Keratinocyte (primary cell): ENCODE measurements around the gene SHROOM4. TPM values are rescaled to one million over a fixed set of nuclear protein-coding genes. Genes with fewer than 3 reads are reported as not detected.

Experiments used
- DNase-seq: peaks from one replicate; pipeline ENCODE4 v3.0.0-alpha.2; 2011; ENCODE audit warnings: low read depth, missing footprints, low spot score
- FAIRE-seq: peaks from 2 replicates; lab custom pipeline; 2011; peaks lifted over from hg19 to GRCh38; lab: Jason Lieb, UNC
- H2AFZ ChIP-seq: 2 replicates; pipeline ENCODE4 v1.6.0; 2012; ENCODE audit warnings: low read length, control low read depth, inconsistent platforms; ENCODE audit not compliant: control insufficient read depth
- H3K27ac ChIP-seq: 2 replicates; pipeline ENCODE4 v1.5.1; 2011; ENCODE audit warnings: low read length; ENCODE audit not compliant: control insufficient read depth, insufficient read depth
- H3K27me3 ChIP-seq: 3 replicates; pipeline ENCODE4 v1.6.0; 2011; ENCODE audit warnings: low read length; ENCODE audit not compliant: control insufficient read depth, insufficient read depth; ENCODE audit errors: extremely low read depth
- H3K36me3 ChIP-seq, 2 experiments: 2 replicates in 1 of 2; 3 replicates in 1 of 2; pipeline ENCODE4 v1.5.1; 2011; ENCODE audit warnings: low read length in 2 of 2, mild to moderate bottlenecking in 1 of 2; ENCODE audit not compliant: control insufficient read depth in 2 of 2, insufficient read depth in 2 of 2; ENCODE audit errors: extremely low read depth in 1 of 2
- H3K4me1 ChIP-seq: 3 replicates; pipeline ENCODE4 v1.5.1; 2011; ENCODE audit warnings: low read length; ENCODE audit not compliant: control insufficient read depth, insufficient read depth; ENCODE audit errors: extremely low read depth
- H3K4me2 ChIP-seq: 3 replicates; pipeline ENCODE4 v1.6.0; 2011; ENCODE audit warnings: low read depth, low read length; ENCODE audit not compliant: control insufficient read depth, insufficient read depth; ENCODE audit errors: extremely low read depth
- H3K4me3 ChIP-seq, 3 experiments: fragments of 200-600 bp in 1 of 3; sonication (generic) in 1 of 3; 2 replicates in 2 of 3; 3 replicates in 1 of 3; pipeline ENCODE4 v1.5.1; 2011 to 2016; ENCODE audit warnings: low read length in 3 of 3, mild to moderate bottlenecking in 3 of 3, control low read depth in 2 of 3, inconsistent platforms in 1 of 3, low read depth in 1 of 3, mixed read lengths in 1 of 3, mixed run types in 1 of 3, moderate library complexity in 1 of 3; ENCODE audit not compliant: control insufficient read depth in 2 of 3, insufficient read depth in 2 of 3; ENCODE audit errors: extremely low read depth in 1 of 3
- H3K79me2 ChIP-seq: 2 replicates; pipeline ENCODE4 v1.6.0; 2012; ENCODE audit warnings: low read length; ENCODE audit not compliant: control insufficient read depth, insufficient read depth
- H3K9ac ChIP-seq: 3 replicates; pipeline ENCODE4 v1.6.0; 2011; ENCODE audit warnings: low read length; ENCODE audit not compliant: control insufficient read depth, insufficient read depth; ENCODE audit errors: extremely low read depth
- H3K9me1 ChIP-seq: 3 replicates; pipeline ENCODE4 v1.6.0; 2011; ENCODE audit warnings: low read length; ENCODE audit not compliant: control insufficient read depth, insufficient read depth; ENCODE audit errors: extremely low read depth
- H3K9me3 ChIP-seq: 2 replicates; pipeline ENCODE4 v1.5.1; 2012; ENCODE audit warnings: low read depth, low read length; ENCODE audit not compliant: control insufficient read depth
- H4K20me1 ChIP-seq: 3 replicates; pipeline ENCODE4 v1.6.0; 2011; ENCODE audit warnings: low read length; ENCODE audit not compliant: control insufficient read depth, insufficient read depth; ENCODE audit errors: extremely low read depth
- CTCF ChIP-seq, 3 experiments: IDR thresholded peaks in 1 of 3; conservative IDR thresholded peaks in 1 of 3; optimal IDR thresholded peaks in 1 of 3; 2 replicates in 2 of 3; 3 replicates in 1 of 3; pipeline versions ENCODE3 to v1.5.1; 2011; ENCODE audit warnings: low read length in 3 of 3, mild to moderate bottlenecking in 3 of 3, moderate library complexity in 2 of 3, control low read depth in 1 of 3, inconsistent platforms in 1 of 3; ENCODE audit not compliant: insufficient read depth in 2 of 3; ENCODE audit errors: extremely low read depth in 1 of 3
- EZH2 ChIP-seq: IDR thresholded peaks from one replicate; pipeline ENCODE4 v1.6.1; 2012; ENCODE audit warnings: inconsistent platforms, mild to moderate bottlenecking, low read length, moderate library complexity
- dilution Hi-C: fragments of 300-500 bp; cut with MboI; formaldehyde crosslinking; loops from one replicate; pipeline ENCODE4 v1.7.0; 2020; ENCODE audit warnings: low sequenced_read_pairs; ENCODE audit not compliant: extremely low pct_ligation_motif_present
- polyA minus RNA-seq, 3 experiments: library from RNA; depleted of rRNA, polyadenylated mRNA; stranded (reverse); fragments of >200 nt; gene quantifications; 1 replicate in 1 of 3; 2 replicates in 1 of 3; 3 replicates in 1 of 3; pipeline ENCODE4 v1.2.3, GENCODE V29; 2011
- polyA plus RNA-seq, 5 experiments: library from polyadenylated mRNA; depleted of rRNA in 3 of 5; stranded (reverse) in 3 of 5; stranded (forward) in 1 of 5; unstranded in 1 of 5; fragments of >200 nt; gene quantifications; 1 replicate in 1 of 5; 2 replicates in 3 of 5; 3 replicates in 1 of 5; pipeline versions ENCODE4 v1.2.1 to v1.2.3, GENCODE V29; 2011 to 2012; ENCODE audit warnings: missing spikeins in 2 of 5, low read depth in 1 of 5, low replicate concordance in 1 of 5

Gene SHROOM4
- 0.50 to 0.76 TPM (median 0.59 TPM) in 3 replicates for polyA plus RNA-seq
- polyA plus RNA-seq (2011; ENCODE audit: low read depth), result 0.17 TPM
- polyA plus RNA-seq (2011; cell fraction: cytosol; rRNA removed), result 0.34 and 0.39 TPM in 2 replicates
- polyA plus RNA-seq (2011; cell fraction: nucleus; rRNA removed), result 1.0 and 1.4 TPM in 2 replicates
- 0.10 and 0.65 TPM in 2 replicates for polyA plus RNA-seq (2012; ENCODE audit: low replicate concordance)
- 1.1 to 2.2 TPM (median 1.2 TPM) in 3 replicates for polyA minus RNA-seq
- 0.38 TPM for polyA minus RNA-seq (2011; cell fraction: cytosol; rRNA and poly(A)+ RNA removed)
- 1.1 and 2.4 TPM in 2 replicates for polyA minus RNA-seq (2011; cell fraction: nucleus; rRNA and poly(A)+ RNA removed)

- Histone ChIP-seq H3K36me3 (no peaks in the 10 kb centered on the region), H3K4me1 (peaks cover 5% of the 10 kb centered on the region), H3K4me3 (peak within 1 kb of the TSS; percentile 30 to 51 (median 44)), H3K9me1 (no peaks in the 10 kb centered on the region), H3K9me3 (no peaks in the 10 kb centered on the region), H3K4me2 (peak within 1 kb of the TSS; percentile 54), H4K20me1 (no peaks in the 10 kb centered on the region), H3K27me3 (no peaks in the 10 kb centered on the region), H3K79me2 (no peaks in the 10 kb centered on the region), H3K27ac (no peak within 1 kb of the TSS), H2AFZ (peak within 1 kb of the TSS; percentile 74), H3K9ac (peak within 1 kb of the TSS; percentile 47)
- dilution Hi-C loops, result no loop called here
- no peak for FAIRE-seq
- no peak for DNase-seq
- TF ChIP-seq CTCF (optimal IDR thresholded peaks at IDR 0.05 in 1 of 3, IDR thresholded peaks at IDR 0.05 in 1 of 3, conservative IDR thresholded peaks at IDR 0.05 in 1 of 3; ENCODE audit: extremely low read depth in 1 of 3, insufficient read depth in 2 of 3, low read length in 3 of 3) (no peak), EZH2 (no peak)
Measured at GRCh38 chrX:50813843-50814661, at the start of gene SHROOM4. Gene SHROOM4 (minus strand): TSS chrX:50814194. CDS start chrX:50814018, 176 bp downstream.

GRCh38 chrX:50863471-50863870 lies 49.5 kb upstream of the SHROOM4 start:
- H3K27ac ChIP-seq, result no peak overlapping the region
- FAIRE-seq (no peak), DNase-seq (no peak)

More at GRCh38 chrX:50863471-50863870, 49.5 kb upstream of the SHROOM4 start:
- no peak overlapping the region for H3K4me2 ChIP-seq
- no peaks in the 10 kb centered on the region for H3K9me3 ChIP-seq
- H3K4me3 ChIP-seq, result no peak overlapping the region
- H2AFZ ChIP-seq, result no peak overlapping the region
- no peaks in the 10 kb centered on the region for H3K9me1 ChIP-seq
- no peak overlapping the region for H3K9ac ChIP-seq
- no peak for TF ChIP-seq CTCF (optimal IDR thresholded peaks at IDR 0.05 in 1 of 3, IDR thresholded peaks at IDR 0.05 in 1 of 3, conservative IDR thresholded peaks at IDR 0.05 in 1 of 3; ENCODE audit: extremely low read depth in 1 of 3, insufficient read depth in 2 of 3, low read length in 3 of 3)
- no peaks in the 10 kb centered on the region for H3K4me1 ChIP-seq
- H3K79me2 ChIP-seq, result no peaks in the 10 kb centered on the region
- H3K36me3 ChIP-seq, result no peaks in the 10 kb centered on the region
- no peaks in the 10 kb centered on the region for H3K27me3 ChIP-seq
- H4K20me1 ChIP-seq, result no peaks in the 10 kb centered on the region
- dilution Hi-C loops, result no loop called here
